GM18517 (cell line): Measurements from ENCODE around the gene ABCE1.

Experiments
- ATAC-seq: cut with Tn5 transposase; IDR thresholded peaks from one replicate; pipeline ENCODE4 v1.9.1; 2021; ENCODE audit warnings: mild to moderate bottlenecking, moderate library complexity; ENCODE audit not compliant: unreplicated experiment

The ABCE1 gene

GRCh38 chr4:145097821-145098674, at the start of gene ABCE1, which contains the start of gene ANAPC10:
Gene ABCE1, plus strand, starts transcription at chr4:145098311. Its CDS starts 6,102 bp downstream, at chr4:145104413.
Gene ANAPC10, minus strand, starts transcription at chr4:145098196. Its CDS starts 2,097 bp downstream, at chr4:145096099.
- peak; percentile 77 for ATAC-seq

GRCh38 chr4:145048817-145049216, 49.3 kb upstream of the ABCE1 start:
- no peak for ATAC-seq

- no peak for ATAC-seq
Observed at GRCh38 chr4:145049241-145049640, 48.9 kb upstream of the ABCE1 start.

- ATAC-seq, result no peak
Observed at GRCh38 chr4:145055533-145056257, 42.4 kb upstream of the ABCE1 start.

- ATAC-seq, result no peak
Observed at GRCh38 chr4:145056325-145057130, 41.6 kb upstream of the ABCE1 start.

- ATAC-seq, result no peak
Observed at GRCh38 chr4:145058256-145058655, 39.9 kb upstream of the ABCE1 start.

- ATAC-seq, result peak; percentile 74
Observed at GRCh38 chr4:145061318-145061920, 36.7 kb upstream of the ABCE1 start.

- no peak for ATAC-seq
Observed at GRCh38 chr4:145066063-145066501, 32.0 kb upstream of the ABCE1 start.

GRCh38 chr4:145069361-145069760, 28.8 kb upstream of the ABCE1 start:
- no peak for ATAC-seq

GRCh38 chr4:145071560-145071959, 26.6 kb upstream of the ABCE1 start:
- ATAC-seq, result no peak

GRCh38 chr4:145075742-145076468, 22.2 kb upstream of the ABCE1 start:
- no peak for ATAC-seq

- no peak for ATAC-seq
Observed at GRCh38 chr4:145076469-145076855, 21.6 kb upstream of the ABCE1 start.

- no peak for ATAC-seq
Observed at GRCh38 chr4:145081756-145082155, 16.4 kb upstream of the ABCE1 start.

GRCh38 chr4:145083891-145084605, 14.1 kb upstream of the ABCE1 start:
- no peak for ATAC-seq

GRCh38 chr4:145090380-145090779, 7.7 kb upstream of the ABCE1 start:
- no peak for ATAC-seq

GRCh38 chr4:145093638-145094037, 4.5 kb upstream of the ABCE1 start:
- no peak for ATAC-seq

- ATAC-seq, result peak; percentile 9
Observed at GRCh38 chr4:145097331-145097820, 735 bp upstream of the ABCE1 start.

- peak; percentile 20 for ATAC-seq
Observed at GRCh38 chr4:145098675-145099037, 545 bp downstream of the ABCE1 start.

GRCh38 chr4:145099653-145100052, 1.5 kb downstream of the ABCE1 start:
- ATAC-seq, result no peak
